Activated naive CD8-positive, alpha-beta T cell treated with anti-CD3 and anti-CD28 coated beads for 36 hours (primary cell): Measurements from ENCODE around the gene SCNN1A. TPM values are rescaled to one million over a fixed set of nuclear protein-coding genes. Genes with fewer than 3 reads are reported as not detected.

Source experiments
- DNase-seq: peaks from one replicate; pipeline ENCODE4 v3.0.0; 2021
- H3K27ac Mint-ChIP-seq: one replicate; pipeline ENCODE4 v1.8.0; 2022; ENCODE audit warnings: mild to moderate bottlenecking, moderate library complexity, mixed read lengths
- H3K27me3 Mint-ChIP-seq: one replicate; pipeline ENCODE4 v1.8.0; 2022; ENCODE audit warnings: mild to moderate bottlenecking, mixed read lengths
- H3K36me3 Mint-ChIP-seq: one replicate; pipeline ENCODE4 v1.8.0; 2021; ENCODE audit warnings: mild to moderate bottlenecking, mixed read lengths
- H3K4me1 Mint-ChIP-seq: one replicate; pipeline ENCODE4 v1.8.0; 2021; ENCODE audit warnings: mixed read lengths
- H3K4me3 Mint-ChIP-seq: one replicate; pipeline ENCODE4 v1.8.0; 2022; ENCODE audit warnings: mild to moderate bottlenecking, moderate library complexity, mixed read lengths
- H3K9me3 Mint-ChIP-seq: one replicate; pipeline ENCODE4 v1.8.0; 2022; ENCODE audit warnings: mixed read lengths
- total RNA-seq, 2 experiments: library from RNA; stranded (reverse); gene quantifications; one replicate each; pipeline ENCODE4 v1.2.3, GENCODE V29; 2021

The SCNN1A gene
- total RNA-seq, 2 experiments from 2014 or later, result 2.7 to 3.7 TPM

GRCh38 chr12:6363330-6364043, 11.9 kb downstream of the SCNN1A start:
- Mint-ChIP-seq H3K27me3 (no peaks in the 10 kb centered on the region), H3K36me3 (no peaks in the 10 kb centered on the region)

GRCh38 chr12:6363010-6363329, 12.4 kb downstream of the SCNN1A start:
- no peak for DNase-seq
- Mint-ChIP-seq H3K4me1 (peaks cover 23% of the 10 kb centered on the region), H3K9me3 (no peaks in the 10 kb centered on the region), H3K27me3 (no peaks in the 10 kb centered on the region), H3K4me3 (peak overlapping the region; percentile 77), H3K27ac (no peak overlapping the region), H3K36me3 (no peaks in the 10 kb centered on the region)

More at GRCh38 chr12:6363330-6364043, 11.9 kb downstream of the SCNN1A start:
- Mint-ChIP-seq H3K27ac (peak overlapping the region; percentile 76), H3K9me3 (no peaks in the 10 kb centered on the region), H3K4me1 (peaks cover 26% of the 10 kb centered on the region), H3K4me3 (peak overlapping the region; percentile 77)
- DNase-seq, result peak; percentile 71

GRCh38 chr12:6362403-6362802, 13.0 kb downstream of the SCNN1A start:
- H3K9me3 Mint-ChIP-seq, result no peaks in the 10 kb centered on the region
- H3K4me1 Mint-ChIP-seq, result peaks cover 19% of the 10 kb centered on the region
- H3K4me3 Mint-ChIP-seq, result no peak overlapping the region
- no peaks in the 10 kb centered on the region for H3K27me3 Mint-ChIP-seq
- H3K27ac Mint-ChIP-seq, result no peak overlapping the region
- no peak for DNase-seq
- no peaks in the 10 kb centered on the region for H3K36me3 Mint-ChIP-seq

DNA sequence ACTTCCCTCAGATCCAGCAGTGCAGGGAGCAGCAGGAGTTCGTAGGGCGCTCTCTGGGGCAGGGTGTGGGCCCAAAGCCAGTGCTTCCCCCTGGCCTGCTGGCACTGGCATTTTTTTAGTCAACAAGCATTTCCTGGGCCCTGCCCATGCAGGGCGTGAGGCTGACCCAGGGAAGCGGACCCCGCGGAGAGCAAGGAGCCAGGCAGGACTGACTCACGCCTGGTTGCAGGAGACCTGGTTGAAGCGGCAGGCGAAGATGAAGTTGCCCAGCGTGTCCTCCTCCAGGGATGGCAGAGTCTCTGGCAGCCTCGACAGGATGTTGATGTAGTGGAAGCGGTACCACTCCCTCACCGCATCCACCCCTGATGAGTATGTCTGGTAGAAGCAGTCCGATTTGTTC, 13.5 kb downstream of the SCNN1A start:
- H3K4me1 Mint-ChIP-seq, result peaks cover 16% of the 10 kb centered on the region
- H3K36me3 Mint-ChIP-seq, result no peaks in the 10 kb centered on the region
- H3K9me3 Mint-ChIP-seq, result no peaks in the 10 kb centered on the region
- H3K27me3 Mint-ChIP-seq, result no peaks in the 10 kb centered on the region
- no peak overlapping the region for H3K27ac Mint-ChIP-seq
- no peak overlapping the region for H3K4me3 Mint-ChIP-seq
- no peak for DNase-seq

GRCh38 chr12:6360578-6361490, 14.5 kb downstream of the SCNN1A start:
- peaks cover 16% of the 10 kb centered on the region for H3K4me1 Mint-ChIP-seq
- H3K27ac Mint-ChIP-seq, result no peak overlapping the region
- no peaks in the 10 kb centered on the region for H3K36me3 Mint-ChIP-seq
- H3K9me3 Mint-ChIP-seq, result no peaks in the 10 kb centered on the region
- H3K4me3 Mint-ChIP-seq, result no peak overlapping the region
- DNase-seq, result no peak
- no peaks in the 10 kb centered on the region for H3K27me3 Mint-ChIP-seq

DNA sequence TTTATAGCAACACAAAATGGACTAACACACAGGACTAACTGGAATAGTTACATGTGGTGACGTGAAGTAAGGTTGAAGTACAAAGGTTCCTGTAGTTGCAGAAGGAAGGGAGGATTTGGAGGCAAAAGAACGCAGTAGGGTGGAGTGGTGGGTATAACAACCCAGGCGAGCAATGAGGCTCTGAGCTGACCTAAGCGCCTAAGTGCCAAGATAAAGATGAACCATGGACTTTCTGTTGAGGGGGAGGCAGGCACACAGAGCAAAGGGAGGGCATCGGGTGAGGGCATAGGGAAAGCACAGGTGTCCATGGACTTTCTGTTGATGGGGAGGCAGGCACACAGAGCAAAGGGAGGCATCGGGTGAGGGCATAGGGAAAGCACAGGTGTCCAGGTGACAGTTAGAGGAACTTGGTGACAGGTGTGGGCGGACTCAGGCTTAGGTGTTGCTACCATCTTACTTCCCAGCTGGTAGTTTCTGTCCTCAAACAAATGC, 15.2 kb downstream of the SCNN1A start:
- H3K27ac Mint-ChIP-seq, result no peak overlapping the region
- peaks cover 18% of the 10 kb centered on the region for H3K4me1 Mint-ChIP-seq
- H3K27me3 Mint-ChIP-seq, result no peaks in the 10 kb centered on the region
- H3K4me3 Mint-ChIP-seq, result no peak overlapping the region
- DNase-seq, result no peak
- no peaks in the 10 kb centered on the region for H3K36me3 Mint-ChIP-seq
- no peaks in the 10 kb centered on the region for H3K9me3 Mint-ChIP-seq

GRCh38 chr12:6358881-6359280, 16.5 kb downstream of the SCNN1A start:
- no peak overlapping the region for H3K27ac Mint-ChIP-seq

DNA sequence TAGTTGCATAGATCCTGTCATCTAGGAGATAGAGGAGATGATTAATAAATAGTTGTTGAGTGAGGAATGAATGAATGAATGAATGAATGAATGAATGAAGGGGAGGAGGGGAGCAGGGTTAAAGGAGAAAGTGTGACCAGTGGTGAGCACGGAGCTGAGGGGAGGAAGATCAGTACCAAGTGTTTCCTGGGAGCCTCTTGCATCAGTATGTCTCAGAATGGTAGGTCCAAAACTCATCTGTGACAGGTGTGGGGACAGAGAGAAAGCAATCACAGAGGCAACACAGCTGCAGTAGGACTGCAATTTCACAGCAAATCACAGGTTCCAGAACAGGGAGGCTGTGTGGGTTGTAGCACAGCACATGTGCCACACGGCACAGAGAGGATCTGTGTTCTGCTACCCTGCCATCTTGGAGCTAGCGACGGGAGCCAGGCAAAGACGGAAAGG, 19.0 kb downstream of the SCNN1A start:
- Mint-ChIP-seq H3K27me3 (no peaks in the 10 kb centered on the region), H3K4me1 (peaks cover 21% of the 10 kb centered on the region), H3K27ac (no peak overlapping the region), H3K4me3 (no peak overlapping the region), H3K36me3 (no peaks in the 10 kb centered on the region), H3K9me3 (no peaks in the 10 kb centered on the region)
- no peak for DNase-seq

More at GRCh38 chr12:6358881-6359280, 16.5 kb downstream of the SCNN1A start:
- Mint-ChIP-seq H3K4me1 (peaks cover 20% of the 10 kb centered on the region), H3K27me3 (no peaks in the 10 kb centered on the region), H3K4me3 (no peak overlapping the region), H3K9me3 (no peaks in the 10 kb centered on the region), H3K36me3 (no peaks in the 10 kb centered on the region)
- no peak for DNase-seq

DNA sequence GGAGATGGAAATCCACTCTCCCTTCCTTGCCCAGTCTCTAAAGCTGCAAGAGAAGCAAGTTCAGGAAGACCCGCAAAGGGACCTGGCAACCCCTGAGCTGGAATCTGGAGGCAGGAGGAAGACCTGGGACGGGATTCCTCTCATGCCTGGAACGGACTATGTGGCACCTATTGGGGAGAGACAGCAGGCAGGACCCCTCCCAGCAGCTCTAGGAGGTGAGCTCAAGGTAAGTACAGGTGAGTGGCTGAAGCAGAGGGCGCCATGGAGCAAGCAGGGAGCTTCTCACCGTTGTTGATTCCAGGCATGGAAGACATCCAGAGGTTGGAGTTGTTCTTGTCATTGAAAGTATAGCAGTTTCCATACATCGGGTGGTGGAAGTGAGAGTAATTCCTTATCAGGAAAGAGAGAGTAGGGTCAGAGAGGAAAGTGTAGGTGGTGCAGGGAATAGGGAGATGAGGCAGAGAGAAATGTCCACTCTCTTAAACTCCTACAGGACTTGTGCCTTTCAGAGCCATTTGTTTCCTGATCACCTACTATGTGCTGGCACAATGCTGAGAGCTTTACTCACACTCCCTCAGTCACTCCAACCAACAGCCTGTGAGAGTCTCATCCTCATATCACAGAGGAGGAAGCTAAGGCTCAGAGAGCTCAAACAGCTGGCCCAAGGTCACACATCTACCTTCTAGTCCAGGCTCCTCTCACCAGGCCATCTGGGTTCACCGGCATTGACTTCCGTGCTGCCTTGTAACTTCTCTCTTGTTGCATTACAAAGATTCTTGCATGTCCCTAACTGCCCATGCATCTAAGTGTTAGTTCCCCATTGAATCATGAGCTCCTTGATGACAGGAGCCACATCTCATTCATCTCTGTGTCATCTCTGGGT, 19.6 kb downstream of the SCNN1A start:
- Mint-ChIP-seq H3K36me3 (no peaks in the 10 kb centered on the region), H3K27ac (no peak overlapping the region), H3K9me3 (no peaks in the 10 kb centered on the region), H3K27me3 (no peaks in the 10 kb centered on the region), H3K4me3 (no peak overlapping the region), H3K4me1 (peaks cover 17% of the 10 kb centered on the region)
- DNase-seq, result no peak

- no peaks in the 10 kb centered on the region for H3K9me3 Mint-ChIP-seq
- no peak overlapping the region for H3K27ac Mint-ChIP-seq
- no peaks in the 10 kb centered on the region for H3K27me3 Mint-ChIP-seq
- peaks cover 13% of the 10 kb centered on the region for H3K4me1 Mint-ChIP-seq
- H3K4me3 Mint-ChIP-seq, result no peak overlapping the region
- DNase-seq, result no peak
- no peaks in the 10 kb centered on the region for H3K36me3 Mint-ChIP-seq
Observed at GRCh38 chr12:6354495-6355393, 20.6 kb downstream of the SCNN1A start.

GRCh38 chr12:6352193-6353173, 22.9 kb downstream of the SCNN1A start:
- Mint-ChIP-seq H3K36me3 (no peaks in the 10 kb centered on the region), H3K4me3 (no peak overlapping the region), H3K9me3 (no peaks in the 10 kb centered on the region), H3K27me3 (no peaks in the 10 kb centered on the region), H3K4me1 (peaks cover 16% of the 10 kb centered on the region), H3K27ac (no peak overlapping the region)
- no peak for DNase-seq

DNA sequence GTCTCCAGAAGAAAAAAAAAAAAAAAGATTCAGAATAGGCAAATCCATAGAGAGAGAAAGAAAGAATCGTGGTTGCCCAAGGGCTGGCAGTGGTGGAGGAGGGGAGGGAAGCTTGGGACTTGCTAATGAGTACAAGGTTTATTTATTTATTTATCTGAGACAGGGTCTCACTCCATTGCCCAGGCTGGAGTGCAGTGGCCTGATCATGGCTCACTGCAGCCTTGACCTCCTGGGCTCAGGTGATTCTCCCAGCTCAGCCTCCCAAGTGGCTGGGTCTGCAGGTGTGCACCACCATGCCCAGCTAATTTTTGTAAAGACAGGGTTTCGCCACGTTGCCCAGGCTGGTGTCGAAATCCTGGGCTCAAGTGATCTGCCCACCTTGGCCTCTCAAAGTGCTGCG, 23.7 kb downstream of the SCNN1A start:
- no peak for DNase-seq
- H3K4me1 Mint-ChIP-seq, result peaks cover 24% of the 10 kb centered on the region

More for the DNA sequence above, 23.7 kb downstream of the SCNN1A start:
- no peak overlapping the region for H3K4me3 Mint-ChIP-seq
- H3K27me3 Mint-ChIP-seq, result no peaks in the 10 kb centered on the region
- peaks cover 2% of the 10 kb centered on the region for H3K9me3 Mint-ChIP-seq
- no peaks in the 10 kb centered on the region for H3K36me3 Mint-ChIP-seq
- H3K27ac Mint-ChIP-seq, result no peak overlapping the region
